Body of pancreas (tissue), 4 donors: ENCODE data around the gene ASAP2.

Experiments
- CTCF ChIP-seq, 7 experiments: fragments of 450-650 bp in 4 of 7; fragments of 200-600 bp in 3 of 7; sonication (generic) in 3 of 7; IDR thresholded peaks; one replicate each; pipeline ENCODE4 v1.5.1; 2016 to 2019; ENCODE audit warnings: antibody characterized with exemption in 7 of 7
- POLR2A ChIP-seq, 3 donors: fragments of 450-650 bp; IDR thresholded peaks; one replicate each; pipeline ENCODE4 v1.6.1; 2016; ENCODE audit warnings: antibody characterized with exemption in 3 of 3, mild to moderate bottlenecking in 2 of 3

DNA sequence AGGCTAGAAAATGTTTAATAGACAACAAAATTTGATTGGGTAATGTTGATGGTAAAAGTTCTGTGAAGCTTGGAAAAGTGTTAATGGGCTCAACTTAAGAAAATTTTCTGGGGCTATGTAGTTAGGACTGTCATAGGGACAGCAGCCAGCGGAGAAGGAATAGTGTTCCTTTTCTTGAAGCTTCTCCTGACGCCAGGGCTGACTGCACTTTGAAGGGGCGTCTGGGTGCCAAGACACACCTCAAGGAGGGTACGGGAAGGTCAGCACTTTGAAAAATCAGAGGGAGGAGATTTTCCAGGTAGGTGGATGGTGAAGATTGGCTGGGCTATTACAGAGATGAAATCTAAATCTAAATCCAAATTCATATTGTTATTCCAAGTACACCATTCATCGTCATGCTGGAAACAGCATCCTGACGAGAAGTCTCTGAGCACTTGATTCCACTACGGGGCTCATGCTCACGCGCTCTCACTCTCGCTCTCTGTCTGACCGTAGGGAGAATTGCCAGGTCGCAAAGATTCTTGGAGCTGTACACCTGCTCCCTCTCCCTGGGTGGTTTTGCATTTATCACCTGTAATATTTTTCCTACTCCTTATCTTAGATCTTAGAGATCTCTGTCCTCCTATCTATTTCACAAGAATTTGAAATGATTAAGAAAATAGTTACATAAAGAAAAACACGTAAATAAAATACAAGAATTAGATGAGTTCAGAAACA, 125.7 kb downstream of the ASAP2 start:
- TF ChIP-seq CTCF (IDR thresholded peaks at IDR 0.05) (no peak), POLR2A (IDR thresholded peaks at IDR 0.05) (no peak)
